GM23338 (cell line): ENCODE results near the gene GRIK5. TPM values are rescaled to one million over a fixed set of nuclear protein-coding genes. Genes with fewer than 3 reads are reported as not detected.

Experiments
- ATAC-seq: fragments of 200-7000 bp; cut with Tn5 transposase; 3 replicates; pipeline ENCODE4 v1.9.1; 2020
- DNase-seq: peaks from one replicate; pipeline ENCODE4 v3.0.0-alpha.2; 2015; ENCODE audit warnings: low spot score
- H2AFZ ChIP-seq: fragments of 200-600 bp; sonication (generic); 2 replicates; pipeline ENCODE4 v1.8.0; 2016; ENCODE audit warnings: antibody characterized with exemption, mild to moderate bottlenecking, moderate library complexity
- H3F3A ChIP-seq: fragments of 200-600 bp; sonication (generic); replicated peaks from 2 replicates; pipeline ENCODE4 v1.8.0; 2017; ENCODE audit warnings: antibody characterized with exemption, mixed run types, low read depth
- H3K27ac ChIP-seq: fragments of 200-600 bp; sonication (generic); 2 replicates; pipeline ENCODE4 v1.6.1; 2016; ENCODE audit warnings: low read depth
- H3K27me3 ChIP-seq: fragments of 200-600 bp; sonication (generic); 2 replicates; pipeline ENCODE4 v1.8.0; 2016; ENCODE audit warnings: mild to moderate bottlenecking, mixed run types, moderate library complexity; ENCODE audit not compliant: insufficient read depth
- H3K36me3 ChIP-seq: fragments of 200-600 bp; sonication (generic); 2 replicates; pipeline ENCODE4 v1.8.0; 2016; ENCODE audit warnings: mild to moderate bottlenecking; ENCODE audit not compliant: insufficient read depth
- H3K4me1 ChIP-seq: fragments of 200-600 bp; sonication (generic); 2 replicates; pipeline ENCODE4 v1.8.0; 2016; ENCODE audit warnings: mild to moderate bottlenecking, moderate library complexity; ENCODE audit not compliant: insufficient read depth
- H3K4me2 ChIP-seq: fragments of 200-600 bp; sonication (generic); 2 replicates; pipeline ENCODE4 v1.7.1; 2017; ENCODE audit warnings: mixed run types
- H3K4me3 ChIP-seq: fragments of 200-600 bp; sonication (generic); 2 replicates; pipeline ENCODE4 v1.6.1; 2016; ENCODE audit warnings: mixed run types
- H3K79me2 ChIP-seq: fragments of 200-600 bp; sonication (generic); replicated peaks from 2 replicates; pipeline ENCODE4 v1.8.0; 2017; ENCODE audit warnings: mild to moderate bottlenecking; ENCODE audit not compliant: insufficient read depth
- H3K9me2 ChIP-seq: fragments of 200-600 bp; sonication (generic); 2 replicates; pipeline ENCODE4 v1.8.0; 2017; ENCODE audit not compliant: insufficient read depth
- H4K20me1 ChIP-seq: fragments of 200-600 bp; sonication (generic); replicated peaks from 2 replicates; pipeline ENCODE4 v1.8.0; 2017; ENCODE audit warnings: mild to moderate bottlenecking; ENCODE audit not compliant: insufficient read depth
- H3K27ac Mint-ChIP-seq: 2 replicates; pipeline ENCODE4 v1.8.0; 2020; ENCODE audit warnings: inconsistent platforms, mild to moderate bottlenecking, moderate library complexity, mixed read lengths
- H3K27me3 Mint-ChIP-seq: 3 replicates; pipeline ENCODE4 v1.8.0; 2022; ENCODE audit warnings: low read depth, mild to moderate bottlenecking, moderate library complexity, mixed read lengths, inconsistent platforms; ENCODE audit not compliant: insufficient read depth, poor library complexity
- H3K36me3 Mint-ChIP-seq: 3 replicates; pipeline ENCODE4 v1.8.0; 2021; ENCODE audit warnings: low read depth, mild to moderate bottlenecking, inconsistent platforms, moderate library complexity, mixed read lengths
- H3K4me1 Mint-ChIP-seq: 3 replicates; pipeline ENCODE4 v1.8.0; 2020; ENCODE audit warnings: mild to moderate bottlenecking, inconsistent platforms, mixed read lengths
- H3K4me3 Mint-ChIP-seq: 3 replicates; pipeline ENCODE4 v1.8.0; 2021; ENCODE audit warnings: moderate library complexity, mild to moderate bottlenecking, inconsistent platforms, mixed read lengths
- H3K9me3 Mint-ChIP-seq: 3 replicates; pipeline ENCODE4 v1.8.0; 2020; ENCODE audit warnings: moderate library complexity, mild to moderate bottlenecking, inconsistent platforms, mixed read lengths
- CREB1 ChIP-seq: fragments of 250-450 bp; sonication (Bioruptor Pico); IDR thresholded peaks from 2 replicates; pipeline ENCODE4 v1.5.0; 2020; ENCODE audit warnings: low read depth, mild to moderate bottlenecking, moderate library complexity
- EZH2 ChIP-seq: fragments of 200-600 bp; sonication (generic); IDR thresholded peaks from one replicate; pipeline ENCODE4 v1.8.0; 2017; ENCODE audit warnings: antibody characterized with exemption, mild to moderate bottlenecking, low read depth; ENCODE audit not compliant: unreplicated experiment
- EZH2phosphoT487 ChIP-seq: fragments of 200-600 bp; sonication (generic); IDR thresholded peaks from one replicate; pipeline ENCODE4 v1.8.1; 2018; ENCODE audit warnings: antibody characterized with exemption; ENCODE audit not compliant: unreplicated experiment
- JUNB ChIP-seq: IDR thresholded peaks from one replicate; pipeline ENCODE4 v1.6.1; 2016; ENCODE audit warnings: antibody characterized with exemption; ENCODE audit not compliant: unreplicated experiment
- ZNF114 ChIP-seq: fragments of 250-450 bp; sonication (Bioruptor Pico); IDR thresholded peaks from 2 replicates; pipeline ENCODE4 v1.5.0; 2020; ENCODE audit warnings: mild to moderate bottlenecking, moderate library complexity
- polyA plus RNA-seq: library from polyadenylated mRNA; unstranded; fragments of >200 nt; fragmentation: Nextera tagmentation; extraction: Ambion mirVana; gene quantifications from 2 replicates; pipeline ENCODE4 v1.2.1, GENCODE V29; 2016
- total RNA-seq: library from RNA; depleted of rRNA; stranded (reverse); fragments of >200 nt; shearing (Covaris generic); gene quantifications from 2 replicates; pipeline ENCODE4 v1.2.3, GENCODE V29; 2014
- TF ChIP-seq, protein P1 (sequence below), 2 experiments: fragments of 200-600 bp in 1 of 2; sonication (generic) in 1 of 2; conservative IDR thresholded peaks; 2 replicates each; pipeline versions ENCODE4 v1.5.1 to v1.6.1; 2016 to 2017; ENCODE audit warnings: antibody characterized with exemption in 2 of 2, low read depth in 2 of 2, mild to moderate bottlenecking in 2 of 2, moderate library complexity in 1 of 2
- TF ChIP-seq, protein P2 (sequence below): IDR thresholded peaks from 2 replicates; pipeline ENCODE4 v1.6.1; 2016; ENCODE audit warnings: antibody characterized with exemption

GRIK5 gene
- total and polyA plus RNA-seq, 2 experiments from 2014 or later = 5.1 to 42.5 TPM

DNA sequence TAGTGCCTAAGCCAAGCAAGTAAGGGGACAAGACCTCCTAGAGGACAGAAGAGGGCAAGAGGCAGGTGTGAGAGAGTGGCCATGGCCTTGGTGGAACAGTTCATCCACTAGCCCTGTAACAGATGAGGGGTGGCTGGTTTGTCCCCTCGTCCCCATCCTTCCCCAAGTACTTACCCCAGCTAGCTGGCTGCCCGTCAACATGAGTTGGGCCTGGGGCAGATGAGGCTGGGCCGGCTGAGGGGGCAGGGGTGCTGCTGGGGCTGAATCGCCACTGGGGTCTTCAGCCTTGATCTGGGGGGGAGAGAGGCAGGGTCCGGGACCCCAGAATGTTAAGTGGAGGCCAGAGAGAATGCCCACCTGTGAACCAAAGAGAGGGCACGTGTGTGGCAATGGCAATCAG lies 47.1 kb upstream of the GRIK5 start (continued):
- TF ChIP-seq JUNB = no peak
- TF ChIP-seq ZNF114 (CRISPR knock-in tag) = no peak
- TF ChIP-seq EZH2 = no peak
- TF ChIP-seq, protein P1, sequence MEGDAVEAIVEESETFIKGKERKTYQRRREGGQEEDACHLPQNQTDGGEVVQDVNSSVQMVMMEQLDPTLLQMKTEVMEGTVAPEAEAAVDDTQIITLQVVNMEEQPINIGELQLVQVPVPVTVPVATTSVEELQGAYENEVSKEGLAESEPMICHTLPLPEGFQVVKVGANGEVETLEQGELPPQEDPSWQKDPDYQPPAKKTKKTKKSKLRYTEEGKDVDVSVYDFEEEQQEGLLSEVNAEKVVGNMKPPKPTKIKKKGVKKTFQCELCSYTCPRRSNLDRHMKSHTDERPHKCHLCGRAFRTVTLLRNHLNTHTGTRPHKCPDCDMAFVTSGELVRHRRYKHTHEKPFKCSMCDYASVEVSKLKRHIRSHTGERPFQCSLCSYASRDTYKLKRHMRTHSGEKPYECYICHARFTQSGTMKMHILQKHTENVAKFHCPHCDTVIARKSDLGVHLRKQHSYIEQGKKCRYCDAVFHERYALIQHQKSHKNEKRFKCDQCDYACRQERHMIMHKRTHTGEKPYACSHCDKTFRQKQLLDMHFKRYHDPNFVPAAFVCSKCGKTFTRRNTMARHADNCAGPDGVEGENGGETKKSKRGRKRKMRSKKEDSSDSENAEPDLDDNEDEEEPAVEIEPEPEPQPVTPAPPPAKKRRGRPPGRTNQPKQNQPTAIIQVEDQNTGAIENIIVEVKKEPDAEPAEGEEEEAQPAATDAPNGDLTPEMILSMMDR (conservative IDR thresholded peaks at IDR 0.05; ENCODE audit: low read depth in 2 of 2) = no peak
- TF ChIP-seq, protein P2, sequence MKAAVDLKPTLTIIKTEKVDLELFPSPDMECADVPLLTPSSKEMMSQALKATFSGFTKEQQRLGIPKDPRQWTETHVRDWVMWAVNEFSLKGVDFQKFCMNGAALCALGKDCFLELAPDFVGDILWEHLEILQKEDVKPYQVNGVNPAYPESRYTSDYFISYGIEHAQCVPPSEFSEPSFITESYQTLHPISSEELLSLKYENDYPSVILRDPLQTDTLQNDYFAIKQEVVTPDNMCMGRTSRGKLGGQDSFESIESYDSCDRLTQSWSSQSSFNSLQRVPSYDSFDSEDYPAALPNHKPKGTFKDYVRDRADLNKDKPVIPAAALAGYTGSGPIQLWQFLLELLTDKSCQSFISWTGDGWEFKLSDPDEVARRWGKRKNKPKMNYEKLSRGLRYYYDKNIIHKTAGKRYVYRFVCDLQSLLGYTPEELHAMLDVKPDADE = no peak
- TF ChIP-seq CREB1 = no peak

DNA sequence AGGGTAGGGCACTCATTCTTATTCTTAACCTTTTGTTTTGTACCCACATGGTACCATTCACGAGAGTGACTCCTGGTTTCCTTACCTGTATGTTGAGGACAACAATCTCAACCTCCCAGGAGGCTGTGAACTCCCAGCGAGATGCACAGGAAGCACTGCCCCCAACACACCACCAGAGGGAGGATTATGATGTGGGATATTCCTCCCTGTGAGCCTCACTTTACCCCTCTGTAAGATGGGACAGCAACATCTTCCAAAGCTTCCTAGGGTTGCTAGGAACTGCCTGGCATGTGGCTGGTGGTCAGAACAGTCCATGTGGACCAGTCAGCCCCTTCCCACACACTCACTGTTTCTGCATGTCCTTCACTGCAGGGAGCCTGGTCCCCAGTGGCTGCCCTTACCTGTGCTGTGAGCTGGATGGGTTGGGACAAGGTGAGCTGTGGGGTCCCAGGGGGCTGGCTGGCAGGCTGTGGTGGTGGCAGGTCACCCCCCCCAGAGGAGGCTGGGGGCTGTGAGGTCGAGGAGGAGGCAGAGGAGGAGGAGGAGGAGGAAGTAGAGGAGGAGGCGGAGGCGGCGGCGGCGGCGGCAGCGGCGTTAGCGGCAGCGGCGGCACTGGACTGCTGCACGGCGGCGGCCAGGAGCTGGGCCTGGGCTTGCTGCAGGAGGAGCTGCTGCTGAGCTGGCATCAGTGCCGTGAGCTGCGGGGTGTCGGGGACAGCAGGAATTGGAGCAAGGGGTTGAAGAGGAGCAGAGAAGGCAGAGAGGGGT lies 46.5 kb upstream of the GRIK5 start:
- no peaks in the 10 kb centered on the region for H3K79me2 ChIP-seq

More for the DNA sequence above, 46.5 kb upstream of the GRIK5 start:
- TF ChIP-seq, protein P1 (conservative IDR thresholded peaks at IDR 0.05; ENCODE audit: low read depth in 2 of 2) = peak; percentile 36 to 40
- TF ChIP-seq EZH2phosphoT487 = no peak
- ATAC-seq (no peak), DNase-seq (no peak)
- H2AFZ ChIP-seq = no peak overlapping the region
- H3F3A ChIP-seq = no peaks in the 10 kb centered on the region; the same call in 1 of the 2 replicates
- no peak overlapping the region for H3K27ac Mint-ChIP-seq
- H3K36me3 ChIP-seq = no peaks in the 10 kb centered on the region
- H3K27ac ChIP-seq = no peak overlapping the region
- no peak overlapping the region for H3K4me2 ChIP-seq
- H3K4me3 ChIP-seq = no peak overlapping the region
- H3K4me1 Mint-ChIP-seq = peaks cover 29% of the 10 kb centered on the region
- peaks cover 22% of the 10 kb centered on the region for H3K27me3 Mint-ChIP-seq
- H3K27me3 ChIP-seq = no peaks in the 10 kb centered on the region
- H4K20me1 ChIP-seq = no peaks in the 10 kb centered on the region
- H3K9me2 ChIP-seq = no peaks in the 10 kb centered on the region
- peaks cover 16% of the 10 kb centered on the region for H3K4me1 ChIP-seq
- H3K4me3 Mint-ChIP-seq = no peak overlapping the region
- H3K36me3 Mint-ChIP-seq = no peaks in the 10 kb centered on the region; the same call in 2 of the 3 replicates
- no peaks in the 10 kb centered on the region for H3K9me3 Mint-ChIP-seq
